ENCODE results near the gene CLEC6A.

Gene CLEC6A

DNA sequence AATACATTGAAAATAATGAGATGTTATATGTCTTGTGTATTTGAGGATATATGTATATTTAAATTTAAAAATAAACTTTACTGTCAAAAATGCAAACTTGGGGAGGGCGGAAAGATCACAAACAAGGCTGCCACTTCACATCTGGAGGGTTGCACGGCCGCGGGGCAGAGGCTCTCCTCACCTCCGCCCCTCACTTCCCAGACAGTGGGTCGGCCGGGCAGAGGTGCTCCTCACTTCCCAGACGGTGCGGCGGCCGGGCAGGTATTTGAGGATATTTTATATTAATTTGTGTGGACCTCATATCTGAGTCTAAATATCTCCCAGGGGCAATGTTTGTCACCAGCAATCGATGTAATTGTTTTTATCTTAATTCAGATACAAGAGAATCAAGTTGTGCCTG lies 3.7 kb upstream of the CLEC6A start:
- TF ChIP-seq, protein P1, sequence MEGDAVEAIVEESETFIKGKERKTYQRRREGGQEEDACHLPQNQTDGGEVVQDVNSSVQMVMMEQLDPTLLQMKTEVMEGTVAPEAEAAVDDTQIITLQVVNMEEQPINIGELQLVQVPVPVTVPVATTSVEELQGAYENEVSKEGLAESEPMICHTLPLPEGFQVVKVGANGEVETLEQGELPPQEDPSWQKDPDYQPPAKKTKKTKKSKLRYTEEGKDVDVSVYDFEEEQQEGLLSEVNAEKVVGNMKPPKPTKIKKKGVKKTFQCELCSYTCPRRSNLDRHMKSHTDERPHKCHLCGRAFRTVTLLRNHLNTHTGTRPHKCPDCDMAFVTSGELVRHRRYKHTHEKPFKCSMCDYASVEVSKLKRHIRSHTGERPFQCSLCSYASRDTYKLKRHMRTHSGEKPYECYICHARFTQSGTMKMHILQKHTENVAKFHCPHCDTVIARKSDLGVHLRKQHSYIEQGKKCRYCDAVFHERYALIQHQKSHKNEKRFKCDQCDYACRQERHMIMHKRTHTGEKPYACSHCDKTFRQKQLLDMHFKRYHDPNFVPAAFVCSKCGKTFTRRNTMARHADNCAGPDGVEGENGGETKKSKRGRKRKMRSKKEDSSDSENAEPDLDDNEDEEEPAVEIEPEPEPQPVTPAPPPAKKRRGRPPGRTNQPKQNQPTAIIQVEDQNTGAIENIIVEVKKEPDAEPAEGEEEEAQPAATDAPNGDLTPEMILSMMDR (IDR thresholded peaks at IDR 0.05; ENCODE audit: low read length, missing control alignments), result no peak
- H3K4me3 ChIP-seq (replicated peaks; ENCODE audit: low read depth, low read length), result no peak overlapping the region
- DNase-seq (ENCODE audit: low read depth), result no peak

DNA sequence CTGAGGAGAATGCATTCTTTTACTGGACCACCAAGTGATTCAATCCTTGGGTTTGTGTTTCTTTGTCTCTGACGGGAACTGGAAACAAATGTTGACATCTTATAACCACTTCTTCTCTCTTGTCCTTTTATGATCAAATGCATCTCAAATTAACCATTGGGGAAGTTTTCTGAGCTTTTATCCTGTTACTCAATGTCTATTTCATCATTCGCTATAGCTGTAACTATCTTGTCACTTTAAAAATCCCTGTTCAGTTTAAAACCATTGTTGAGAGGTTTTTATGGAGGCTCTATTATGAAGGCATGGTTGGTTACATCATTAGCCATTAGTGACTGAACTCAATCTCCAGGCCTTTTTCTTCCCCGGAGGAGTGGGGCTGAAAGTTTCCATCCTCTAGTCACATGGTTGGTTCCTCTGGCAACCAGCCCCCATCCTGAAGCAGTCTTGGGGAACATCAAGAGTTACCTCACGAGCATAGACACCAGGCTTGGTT lies 2.7 kb upstream of the CLEC6A start:
- no peak overlapping the region for H3K4me3 ChIP-seq (replicated peaks; ENCODE audit: low read depth, low read length)
- DNase-seq (ENCODE audit: low read depth), result no peak
- TF ChIP-seq, protein P1 (IDR thresholded peaks at IDR 0.05; ENCODE audit: low read length, missing control alignments), result no peak

DNA sequence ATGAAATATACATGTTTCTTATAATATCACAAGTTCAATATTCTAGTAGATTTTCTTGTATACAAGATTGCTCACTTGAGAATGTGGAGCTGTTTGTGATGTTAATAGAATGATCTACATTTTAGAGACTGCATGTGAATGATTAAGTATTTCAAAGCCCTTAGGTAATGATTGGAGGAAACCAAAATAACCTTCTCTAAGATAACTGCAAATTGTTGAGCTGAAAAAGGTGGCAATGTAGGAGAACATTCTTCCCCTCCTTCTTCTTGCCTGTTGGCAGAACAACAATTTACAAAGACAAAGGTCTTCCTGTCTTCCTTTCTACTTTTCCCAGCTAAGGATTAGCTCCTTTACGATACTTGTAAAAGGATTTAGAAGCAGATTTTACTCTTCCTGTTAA lies 2.0 kb upstream of the CLEC6A start:
- DNase-seq (ENCODE audit: low read depth), result no peak
- H3K4me3 ChIP-seq (replicated peaks; ENCODE audit: low read depth, low read length), result no peak overlapping the region
- TF ChIP-seq, protein P1 (IDR thresholded peaks at IDR 0.05; ENCODE audit: low read length, missing control alignments), result no peak

DNA sequence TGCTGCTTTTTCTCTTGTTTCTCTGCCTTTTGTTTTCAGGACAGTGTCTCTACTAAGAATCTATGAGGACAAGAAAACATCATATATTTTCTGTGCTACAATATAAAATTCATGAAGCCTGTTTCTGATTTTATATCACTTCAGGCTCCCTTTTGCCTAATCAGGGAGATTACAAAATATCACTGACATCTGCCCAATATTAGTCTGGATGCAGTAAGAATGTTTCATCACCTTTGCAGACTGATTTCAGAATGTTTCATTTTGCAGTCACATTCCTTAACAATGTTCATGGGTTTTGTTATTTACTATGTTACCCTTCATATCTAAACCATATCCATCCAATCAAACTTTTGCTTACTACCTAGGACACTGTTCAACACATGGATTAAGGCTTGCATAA lies 491 bp upstream of the CLEC6A start:
- TF ChIP-seq, protein P1 (IDR thresholded peaks at IDR 0.05; ENCODE audit: low read length, missing control alignments), result no peak
- no peak for DNase-seq (ENCODE audit: low read depth)
- no peak overlapping the region for H3K4me3 ChIP-seq (replicated peaks; ENCODE audit: low read depth, low read length)

DNA sequence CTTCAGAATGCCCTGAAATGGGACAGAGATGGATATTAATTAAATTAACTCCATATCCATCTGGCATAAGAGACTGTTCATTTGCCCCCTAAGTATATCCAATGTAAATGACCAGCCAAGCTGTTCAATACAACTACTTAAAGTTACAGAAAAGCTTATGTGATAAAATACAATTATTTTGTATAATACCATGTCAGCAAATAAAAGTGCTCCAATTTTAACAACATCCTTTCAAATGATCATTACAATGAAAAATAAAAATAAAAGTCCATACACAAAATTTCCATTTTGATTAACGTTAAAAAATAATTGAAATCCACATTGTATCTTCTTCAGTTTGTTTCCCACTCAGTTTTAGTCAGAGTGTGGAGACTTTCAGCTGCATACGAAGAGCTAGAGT lies 5.7 kb downstream of the CLEC6A start:
- DNase-seq (ENCODE audit: low read depth), result no peak
- no peak overlapping the region for H3K4me3 ChIP-seq (replicated peaks; ENCODE audit: low read depth, low read length)
- TF ChIP-seq, protein P1 (IDR thresholded peaks at IDR 0.05; ENCODE audit: low read length, missing control alignments), result no peak

DNA sequence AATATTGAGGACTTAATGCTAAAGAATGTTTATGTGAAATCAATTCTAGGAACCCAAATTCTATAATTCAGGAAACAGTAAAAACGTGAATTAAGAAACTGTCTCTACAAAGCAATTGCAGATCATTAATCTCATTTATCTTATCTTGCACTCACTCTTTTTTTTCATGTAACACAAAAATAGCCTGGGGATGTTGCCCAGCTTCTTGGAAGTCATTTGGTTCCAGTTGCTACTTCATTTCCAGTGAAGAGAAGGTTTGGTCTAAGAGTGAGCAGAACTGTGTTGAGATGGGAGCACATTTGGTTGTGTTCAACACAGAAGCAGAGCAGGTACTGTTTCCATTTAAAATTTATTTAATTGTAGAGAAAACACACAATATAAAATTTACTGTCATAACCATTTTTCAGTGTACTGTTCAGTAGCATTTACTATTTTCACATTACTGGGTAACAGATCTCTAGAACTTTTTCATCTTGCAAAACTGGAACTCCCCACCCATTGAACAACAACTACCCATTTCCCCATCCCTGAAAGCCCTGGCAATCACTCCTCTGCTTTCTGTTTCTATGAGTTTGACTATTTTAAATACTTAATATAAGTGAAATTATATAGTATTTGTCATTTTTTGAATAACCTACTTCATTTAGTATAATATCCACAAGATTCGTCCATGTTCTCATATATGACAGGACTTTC lies 9.7 kb downstream of the CLEC6A start:
- no peak for DNase-seq (ENCODE audit: low read depth)
- TF ChIP-seq, protein P1 (IDR thresholded peaks at IDR 0.05; ENCODE audit: low read length, missing control alignments), result no peak
- no peak overlapping the region for H3K4me3 ChIP-seq (replicated peaks; ENCODE audit: low read depth, low read length)

DNA sequence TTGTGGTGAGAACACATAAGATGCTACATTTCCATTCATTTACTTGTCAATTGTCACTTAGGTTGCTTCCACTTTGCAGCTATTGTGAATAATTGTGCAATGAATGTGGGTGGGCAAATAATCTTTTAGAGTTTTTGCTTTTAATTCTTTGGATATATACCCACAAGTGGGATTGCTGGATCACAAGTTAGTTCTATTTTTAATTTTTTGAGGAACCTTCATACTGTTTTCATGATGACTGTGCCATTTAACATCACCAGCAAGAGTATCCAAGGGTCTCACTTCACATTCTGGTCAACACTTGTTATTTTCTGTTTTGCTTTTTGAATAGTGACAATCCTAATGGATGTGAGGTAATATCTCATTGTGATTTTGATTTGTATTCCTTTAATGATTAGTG lies 10.5 kb downstream of the CLEC6A start:
- TF ChIP-seq, protein P1 (IDR thresholded peaks at IDR 0.05; ENCODE audit: low read length, missing control alignments), result no peak
- no peak for DNase-seq (ENCODE audit: low read depth)
- H3K4me3 ChIP-seq (replicated peaks; ENCODE audit: low read depth, low read length), result no peak overlapping the region

Data from fibroblast of pulmonary artery (primary cell).